Forelimb muscle (tissue), 1 donor: ENCODE data around the gene ATP2C1. TPM values are rescaled to one million over a fixed set of nuclear protein-coding genes. Genes with fewer than 3 reads are reported as not detected.
"Not testable (repeated sequence)": the region's sequence is repeated elsewhere in the genome, so short reads cannot be mapped to it uniquely, and the experiment has no call there.

ENCODE experiments used
- DNase-seq: peaks from one replicate; pipeline ENCODE4 v3.0.0-alpha.2; 2013; ENCODE audit warnings: low read depth
- polyA plus RNA-seq: library from polyadenylated mRNA; unstranded; fragments of 120-200 nt; gene quantifications from one replicate; pipeline ENCODE4 v1.2.1, GENCODE V29; 2013; ENCODE audit not compliant: insufficient read length

The ATP2C1 gene, protein sequence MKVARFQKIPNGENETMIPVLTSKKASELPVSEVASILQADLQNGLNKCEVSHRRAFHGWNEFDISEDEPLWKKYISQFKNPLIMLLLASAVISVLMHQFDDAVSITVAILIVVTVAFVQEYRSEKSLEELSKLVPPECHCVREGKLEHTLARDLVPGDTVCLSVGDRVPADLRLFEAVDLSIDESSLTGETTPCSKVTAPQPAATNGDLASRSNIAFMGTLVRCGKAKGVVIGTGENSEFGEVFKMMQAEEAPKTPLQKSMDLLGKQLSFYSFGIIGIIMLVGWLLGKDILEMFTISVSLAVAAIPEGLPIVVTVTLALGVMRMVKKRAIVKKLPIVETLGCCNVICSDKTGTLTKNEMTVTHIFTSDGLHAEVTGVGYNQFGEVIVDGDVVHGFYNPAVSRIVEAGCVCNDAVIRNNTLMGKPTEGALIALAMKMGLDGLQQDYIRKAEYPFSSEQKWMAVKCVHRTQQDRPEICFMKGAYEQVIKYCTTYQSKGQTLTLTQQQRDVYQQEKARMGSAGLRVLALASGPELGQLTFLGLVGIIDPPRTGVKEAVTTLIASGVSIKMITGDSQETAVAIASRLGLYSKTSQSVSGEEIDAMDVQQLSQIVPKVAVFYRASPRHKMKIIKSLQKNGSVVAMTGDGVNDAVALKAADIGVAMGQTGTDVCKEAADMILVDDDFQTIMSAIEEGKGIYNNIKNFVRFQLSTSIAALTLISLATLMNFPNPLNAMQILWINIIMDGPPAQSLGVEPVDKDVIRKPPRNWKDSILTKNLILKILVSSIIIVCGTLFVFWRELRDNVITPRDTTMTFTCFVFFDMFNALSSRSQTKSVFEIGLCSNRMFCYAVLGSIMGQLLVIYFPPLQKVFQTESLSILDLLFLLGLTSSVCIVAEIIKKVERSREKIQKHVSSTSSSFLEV
- polyA plus RNA-seq: 59.0 TPM

DNA sequence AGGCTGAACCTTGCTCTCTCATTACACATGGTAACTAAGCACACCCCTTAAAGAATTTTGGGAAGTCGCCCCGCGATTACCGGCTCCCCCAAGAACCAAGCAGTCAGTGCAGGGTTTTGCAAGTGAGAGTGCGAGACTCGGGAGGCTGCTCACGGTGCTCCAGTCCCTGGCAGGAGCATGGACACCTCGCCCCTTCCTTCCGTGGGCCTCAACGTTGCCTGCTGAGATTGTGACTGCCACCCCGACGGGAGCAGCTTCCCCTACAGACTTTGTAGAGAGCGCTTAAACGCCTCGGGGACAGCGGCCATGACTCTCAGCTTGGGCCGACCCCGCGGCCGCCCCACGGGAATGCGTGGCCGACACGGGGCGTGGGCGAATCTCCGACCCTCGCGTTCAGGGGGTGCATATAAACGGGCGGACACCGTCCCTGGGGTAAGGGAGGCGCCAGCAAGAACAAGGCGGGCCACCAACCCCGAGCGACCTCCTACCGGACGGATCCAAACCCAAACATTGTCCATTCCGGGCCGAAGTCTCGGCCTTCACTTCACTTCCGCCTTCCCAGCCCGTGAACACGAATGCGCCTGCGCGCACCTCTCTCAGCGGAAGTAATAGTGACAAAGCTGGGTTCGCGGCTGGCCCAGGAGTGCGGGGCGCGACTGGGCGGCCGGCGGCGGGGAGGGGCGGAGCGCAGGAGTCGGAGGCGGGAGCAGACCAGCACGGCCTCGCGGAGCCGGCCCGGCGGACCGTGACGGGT lies at the start of gene ATP2C1:
ATP2C1 (plus strand) TSS at position 709 of the 754 bp plus-strand sequence. CDS start 686 bp downstream, outside the sequence.
- DNase-seq: peak; percentile 93

DNA sequence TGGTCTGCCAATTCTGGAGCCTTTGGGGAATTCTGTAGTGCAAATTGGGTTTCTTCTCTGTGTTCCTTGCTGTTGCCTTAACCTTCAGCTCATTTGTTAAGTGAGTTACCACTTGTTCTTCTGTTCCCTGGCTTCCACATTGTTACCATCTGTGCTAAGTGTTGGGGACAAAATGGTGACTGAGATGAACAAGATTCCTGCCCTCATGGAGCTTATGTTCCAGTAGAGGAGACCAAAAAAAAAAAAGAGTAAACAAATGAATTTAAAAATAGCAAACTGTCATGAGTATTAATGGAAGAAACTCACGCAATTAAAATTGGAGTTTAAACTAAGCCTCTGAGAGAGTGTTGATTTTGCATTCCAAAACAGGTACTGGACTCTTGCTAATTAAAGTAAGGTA lies 49.4 kb upstream of the ATP2C1 start:
- no peak for DNase-seq

DNA sequence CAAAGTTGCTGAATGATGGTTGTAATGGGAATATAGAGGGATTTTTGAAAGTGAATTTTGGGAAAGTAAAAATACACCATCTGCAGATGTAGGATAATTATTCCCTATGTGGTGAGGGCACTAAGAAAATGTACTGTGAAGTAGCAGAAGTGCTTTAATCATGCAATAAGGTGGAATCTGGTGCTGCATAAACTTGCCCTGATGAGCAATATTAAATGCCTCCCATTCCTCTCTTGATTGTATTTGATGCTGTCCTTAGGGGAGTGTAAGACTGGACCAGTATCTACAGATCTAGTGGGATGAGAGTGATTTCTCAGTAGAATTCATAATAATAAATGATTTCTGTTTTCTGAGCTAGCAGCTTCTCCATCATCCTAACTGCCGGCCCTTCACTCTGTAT lies 47.7 kb upstream of the ATP2C1 start:
- DNase-seq: no peak

DNA sequence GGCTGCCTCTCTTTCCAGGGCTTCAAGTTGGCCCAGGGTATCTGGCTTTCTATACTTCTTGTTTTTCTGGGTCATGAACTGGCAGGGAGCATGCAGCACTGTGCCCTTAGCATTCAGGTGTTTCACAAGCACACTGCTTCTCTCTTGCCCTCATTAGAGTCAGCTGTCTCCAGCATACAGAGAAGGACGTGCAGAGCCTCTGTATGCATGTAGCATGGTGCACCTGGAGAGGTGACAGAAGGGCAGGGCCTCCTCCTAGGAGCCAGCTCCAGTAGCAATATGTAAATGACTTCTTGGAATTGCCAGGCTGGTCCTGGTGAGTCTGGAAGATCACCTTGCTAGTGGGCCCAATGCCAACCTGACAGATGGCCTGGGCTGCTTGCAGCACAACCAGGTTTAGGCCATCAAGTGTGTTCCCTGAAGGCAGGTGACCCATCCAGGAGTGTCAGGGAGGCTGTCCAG lies 44.8 kb upstream of the ATP2C1 start:
- DNase-seq: no peak

DNA sequence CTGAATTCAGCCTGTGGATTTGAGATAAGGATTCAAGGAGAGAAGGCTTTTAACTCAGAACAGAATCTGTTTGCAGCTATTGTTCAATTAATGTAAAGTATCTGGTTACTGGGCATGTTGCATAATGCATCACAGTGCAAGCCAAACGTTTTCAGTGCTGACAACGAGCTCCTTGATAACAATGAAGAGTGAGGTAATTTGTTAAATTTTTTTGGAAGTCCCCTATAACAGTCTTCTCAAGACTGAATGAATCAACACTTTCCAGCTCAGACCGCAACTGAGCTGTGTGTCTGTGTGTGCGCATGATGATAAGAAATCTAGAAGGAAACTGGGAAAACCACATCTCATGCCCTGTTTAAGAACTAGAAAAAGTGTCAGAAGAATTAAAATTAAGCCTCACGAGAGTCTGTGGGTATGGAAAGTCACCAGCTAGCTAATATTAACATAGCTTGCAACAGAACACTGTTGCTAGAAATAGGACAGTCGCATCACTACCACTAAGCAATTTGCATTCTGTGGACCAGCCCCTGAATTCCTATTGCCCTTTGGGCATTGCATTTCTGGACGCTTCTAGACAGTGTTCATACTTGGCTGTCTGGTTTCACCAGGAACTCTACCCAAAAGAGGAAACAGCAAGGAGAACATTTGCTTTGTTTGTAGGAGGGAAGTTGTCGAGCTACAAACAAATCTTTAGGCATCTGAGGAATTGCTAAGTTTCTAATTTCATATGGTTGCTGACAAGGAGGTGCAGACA lies 43.7 kb upstream of the ATP2C1 start:
- DNase-seq: no peak

DNA sequence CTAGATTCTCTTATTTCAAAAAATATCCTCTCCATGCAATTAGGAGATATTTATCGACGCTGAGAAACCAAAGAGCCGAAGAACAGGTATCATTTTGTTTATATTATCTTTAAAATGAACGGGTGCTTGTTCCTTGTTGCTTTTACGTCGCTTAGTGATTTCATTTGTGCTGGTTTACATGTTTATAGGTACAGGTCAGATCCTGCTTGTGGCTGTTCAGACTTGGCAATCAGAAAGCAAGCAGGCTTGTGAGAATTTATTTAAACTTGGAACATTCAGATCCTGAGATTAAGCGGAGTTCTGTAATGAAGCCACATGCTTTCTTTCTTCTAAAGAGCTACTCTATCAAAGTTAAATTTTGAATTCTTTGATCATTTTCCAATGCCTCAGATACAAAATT lies 43.0 kb upstream of the ATP2C1 start:
- no peak for DNase-seq

DNA sequence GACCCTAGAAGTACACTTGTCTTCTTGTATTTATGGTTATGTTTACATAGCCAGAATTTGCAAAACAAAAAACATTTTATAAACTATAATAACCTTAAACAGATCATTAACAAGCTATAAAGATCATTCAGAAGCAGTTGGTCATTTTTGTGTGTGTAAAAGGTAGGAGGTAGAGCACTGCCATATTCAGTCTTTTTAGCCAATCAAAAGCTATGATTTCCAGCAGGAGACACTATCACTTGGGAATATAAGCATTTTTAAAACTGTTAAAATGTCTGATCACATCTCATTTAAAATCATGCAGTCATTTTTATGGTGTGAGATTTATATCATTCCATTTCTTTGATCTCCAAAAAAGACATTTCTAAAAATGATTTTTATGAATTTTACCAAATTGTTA lies 42.6 kb upstream of the ATP2C1 start:
- DNase-seq: no peak

DNA sequence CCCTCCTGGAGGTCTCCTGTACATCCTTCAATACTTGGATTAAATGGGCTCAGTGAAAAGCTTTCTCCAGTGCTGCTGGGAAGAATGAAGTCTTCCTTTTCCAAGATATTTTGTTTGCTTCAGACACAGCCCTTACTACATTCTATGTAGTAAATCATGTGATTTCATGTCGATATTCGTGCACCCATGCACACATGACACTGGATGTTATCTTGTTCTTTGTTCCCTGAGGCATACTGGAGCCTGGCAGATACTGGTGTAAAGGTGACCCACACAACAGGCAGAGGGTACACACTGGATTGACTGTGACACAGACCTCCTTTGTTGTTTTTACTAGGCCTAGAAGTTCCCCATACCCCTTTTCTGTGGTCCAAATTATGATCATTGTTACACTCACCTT lies 40.3 kb upstream of the ATP2C1 start:
- DNase-seq: no peak

DNA sequence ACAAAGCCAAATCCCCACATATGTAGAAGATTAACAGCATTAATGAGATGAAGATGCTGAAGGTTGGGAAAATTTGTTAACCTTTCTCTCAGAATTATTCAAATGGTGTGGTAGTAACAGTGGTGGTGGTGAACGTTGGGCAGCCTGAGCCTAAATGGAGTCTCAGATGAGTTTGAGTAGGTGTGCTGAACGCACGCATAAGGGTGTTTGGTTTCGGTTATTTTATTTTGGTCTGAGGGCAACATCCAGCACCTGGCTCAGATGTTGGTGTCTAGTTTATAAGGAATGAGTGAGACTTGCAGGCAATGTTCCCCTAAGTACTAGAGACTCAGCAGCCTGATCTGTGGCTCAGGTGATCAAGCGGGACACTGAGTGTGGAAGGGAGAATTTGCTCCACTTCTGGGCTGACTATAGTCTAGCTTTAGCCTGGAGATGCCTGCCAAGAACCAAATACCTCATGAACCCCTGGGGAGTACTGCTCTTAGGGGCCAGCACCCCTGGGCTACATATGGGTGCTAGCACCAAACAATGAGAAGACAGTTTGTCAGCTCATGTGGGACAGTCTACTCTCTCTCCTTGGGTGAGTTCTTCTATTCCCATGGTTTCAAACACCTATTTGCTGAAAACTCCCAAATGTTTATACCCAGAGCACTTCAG lies 39.5 kb upstream of the ATP2C1 start:
- DNase-seq: no peak

DNA sequence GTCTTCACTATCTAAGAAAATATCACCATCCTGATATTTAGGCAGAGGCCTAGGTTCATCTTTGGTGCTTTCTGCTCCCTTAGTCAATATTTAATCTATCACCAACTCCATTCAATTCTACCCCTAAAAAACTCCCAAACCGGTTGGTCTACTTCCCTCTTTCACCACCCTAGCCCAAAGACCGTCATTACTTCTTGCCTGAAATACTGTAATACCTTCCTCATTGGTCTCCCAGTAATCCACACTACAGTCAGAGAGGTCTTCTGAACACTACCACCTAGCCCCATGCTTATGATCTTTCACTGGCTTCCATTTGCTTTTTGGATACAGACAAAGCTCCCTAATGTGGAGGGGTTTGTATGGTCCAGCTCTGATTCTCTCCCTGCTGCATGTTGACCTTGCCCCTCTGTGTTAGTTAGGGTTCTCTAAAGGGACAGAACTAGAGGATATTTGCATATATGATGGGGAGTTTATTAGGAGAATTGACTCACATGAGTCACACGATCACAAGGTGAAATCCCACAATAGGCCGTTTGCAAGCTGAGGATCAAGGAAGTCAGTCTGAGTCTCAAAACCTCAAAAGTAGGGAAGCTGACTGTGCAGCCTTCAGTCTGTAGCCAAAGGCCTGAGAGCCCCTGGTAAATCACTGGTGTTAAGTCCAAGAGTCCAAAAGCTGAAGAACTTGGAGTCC lies 36.4 kb upstream of the ATP2C1 start:
- DNase-seq: no peak

DNA sequence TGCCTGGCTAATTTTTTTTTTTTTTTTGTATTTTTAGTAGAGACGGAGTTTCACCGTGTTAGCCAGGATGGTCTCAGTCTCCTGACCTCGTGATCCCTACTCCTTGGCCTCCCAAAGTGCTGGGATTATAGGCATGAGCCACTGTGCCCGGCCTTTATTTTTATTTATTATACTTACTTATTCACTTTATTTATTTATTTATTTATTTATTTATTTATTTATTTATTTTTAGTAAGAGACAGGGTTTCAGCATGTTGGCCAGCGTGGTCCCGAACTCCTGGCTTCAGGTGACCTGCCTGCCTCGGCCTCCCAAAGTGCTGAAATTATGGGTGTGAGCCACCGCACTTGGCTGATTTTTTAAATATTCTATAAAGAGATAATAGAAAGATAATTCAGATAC lies 31.8 kb upstream of the ATP2C1 start:
- DNase-seq: not testable (repeated sequence)

DNA sequence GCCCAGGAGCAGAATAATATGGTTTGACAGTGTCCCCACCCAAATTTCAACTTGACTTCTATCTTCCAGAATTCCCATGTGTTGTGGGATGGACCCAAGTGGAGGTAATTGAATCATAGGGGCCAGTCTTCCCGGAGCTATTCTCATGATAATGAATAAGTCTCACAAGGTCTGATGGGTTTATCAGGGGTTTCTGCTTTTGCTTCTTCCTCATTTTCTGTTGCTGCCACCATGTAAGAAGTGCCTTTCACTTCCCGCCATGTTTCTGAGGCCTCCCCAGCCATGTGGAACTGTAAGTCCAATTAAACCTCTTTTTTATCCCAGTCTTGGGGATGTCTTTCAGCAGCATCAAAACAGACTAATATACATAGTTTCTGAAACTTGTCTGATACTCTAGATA lies 28.4 kb upstream of the ATP2C1 start:
- DNase-seq: no peak

DNA sequence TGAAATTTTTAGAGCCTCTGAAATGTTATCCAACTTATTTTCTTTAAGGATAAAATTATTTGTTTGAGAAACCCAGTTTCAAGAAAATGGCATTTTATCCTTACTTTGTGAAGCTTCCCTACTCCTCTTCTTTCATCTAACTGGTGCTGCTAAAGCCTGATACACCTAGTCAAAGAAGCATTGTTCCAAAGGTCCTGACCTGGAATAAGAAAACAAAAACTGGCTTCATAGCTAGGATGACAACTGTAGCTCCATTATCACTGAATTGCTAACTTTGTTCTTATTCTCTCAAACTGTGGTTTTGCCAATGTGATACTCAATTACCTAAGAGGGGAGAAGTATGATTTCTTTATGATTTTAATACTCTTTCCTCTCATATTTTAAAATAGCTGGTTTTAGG lies 27.6 kb upstream of the ATP2C1 start:
- no peak for DNase-seq

DNA sequence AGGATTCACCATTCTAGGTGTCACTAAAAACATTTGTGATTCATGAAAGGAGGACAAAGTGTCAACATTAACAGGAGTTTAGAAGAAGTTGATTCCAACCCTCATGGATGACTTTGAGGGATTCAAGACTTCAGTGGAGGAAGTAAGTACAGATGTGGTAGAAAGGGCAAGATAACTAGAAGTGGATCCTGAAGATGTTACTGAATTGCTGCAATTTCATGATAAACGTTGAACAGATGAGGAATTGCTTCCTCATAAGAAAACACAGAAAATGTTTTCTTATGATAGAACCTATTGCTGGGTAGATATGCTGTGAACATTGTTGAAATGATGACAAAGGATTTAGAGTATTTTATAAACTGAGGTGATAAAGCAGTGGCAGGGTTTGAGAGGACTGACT lies 23.5 kb upstream of the ATP2C1 start:
- no peak for DNase-seq

DNA sequence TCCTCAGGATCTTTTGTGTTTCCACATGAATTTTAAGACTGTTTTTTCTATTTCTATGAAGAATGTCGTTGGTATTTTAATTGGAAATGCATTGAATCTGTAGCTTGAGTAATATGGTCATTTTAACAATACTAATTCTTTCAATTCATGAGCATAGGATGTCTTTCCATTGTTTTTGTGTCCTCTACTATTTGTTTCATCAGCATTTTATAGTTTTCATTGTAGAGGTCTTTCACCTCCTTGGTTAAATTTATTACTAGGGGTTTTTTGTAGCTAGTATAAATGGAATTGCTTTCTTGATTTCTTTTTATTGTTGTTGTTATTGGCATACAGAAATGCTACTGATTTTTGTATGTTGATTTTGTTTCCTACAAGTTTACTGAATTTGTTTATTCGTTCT lies 17.3 kb upstream of the ATP2C1 start:
- DNase-seq: no peak

DNA sequence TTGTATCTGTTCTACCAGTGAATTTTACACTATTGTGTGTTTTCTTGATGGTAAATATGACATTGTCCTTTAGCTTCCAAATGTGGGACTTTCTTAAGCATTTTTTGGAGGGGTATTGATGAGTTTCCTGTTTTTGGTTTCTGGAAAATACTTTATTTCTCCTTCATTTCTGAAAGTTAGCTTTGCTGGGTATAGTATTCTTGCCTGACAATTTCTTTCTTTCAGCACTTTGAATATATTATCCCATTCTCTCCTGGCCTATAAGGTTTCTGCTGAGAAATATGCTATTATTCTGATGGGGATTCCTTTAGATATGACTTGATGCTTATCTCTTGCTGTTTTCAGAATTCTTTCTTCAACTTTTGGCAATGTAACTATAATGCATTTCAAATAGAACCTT lies 15.4 kb upstream of the ATP2C1 start:
- DNase-seq: no peak

DNA sequence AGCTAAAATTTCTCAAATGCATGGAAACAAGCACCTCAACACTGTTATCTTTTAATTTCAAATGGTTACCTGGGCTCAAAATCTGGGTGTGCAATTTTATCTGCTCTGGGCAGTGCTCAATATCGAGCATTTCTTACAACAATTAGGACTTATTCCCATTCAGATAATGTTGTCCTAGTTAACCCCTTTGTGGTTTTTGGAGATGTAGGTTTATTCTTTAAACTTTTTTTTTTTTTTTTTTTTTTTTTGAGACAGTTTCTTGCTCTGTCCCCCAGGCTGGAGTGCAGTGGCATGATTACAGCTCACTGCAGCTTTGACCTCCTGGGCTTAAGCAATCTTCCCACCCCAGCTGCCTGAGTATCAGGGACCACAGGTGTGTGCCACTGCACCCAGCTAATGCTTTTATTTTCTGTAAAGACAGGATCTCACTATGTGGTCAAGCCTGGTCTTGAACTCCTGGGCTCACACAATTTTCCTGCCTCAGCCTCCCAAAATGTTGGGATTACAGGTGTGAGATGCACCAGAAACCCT lies 4.4 kb upstream of the ATP2C1 start:
- no peak for DNase-seq

DNA sequence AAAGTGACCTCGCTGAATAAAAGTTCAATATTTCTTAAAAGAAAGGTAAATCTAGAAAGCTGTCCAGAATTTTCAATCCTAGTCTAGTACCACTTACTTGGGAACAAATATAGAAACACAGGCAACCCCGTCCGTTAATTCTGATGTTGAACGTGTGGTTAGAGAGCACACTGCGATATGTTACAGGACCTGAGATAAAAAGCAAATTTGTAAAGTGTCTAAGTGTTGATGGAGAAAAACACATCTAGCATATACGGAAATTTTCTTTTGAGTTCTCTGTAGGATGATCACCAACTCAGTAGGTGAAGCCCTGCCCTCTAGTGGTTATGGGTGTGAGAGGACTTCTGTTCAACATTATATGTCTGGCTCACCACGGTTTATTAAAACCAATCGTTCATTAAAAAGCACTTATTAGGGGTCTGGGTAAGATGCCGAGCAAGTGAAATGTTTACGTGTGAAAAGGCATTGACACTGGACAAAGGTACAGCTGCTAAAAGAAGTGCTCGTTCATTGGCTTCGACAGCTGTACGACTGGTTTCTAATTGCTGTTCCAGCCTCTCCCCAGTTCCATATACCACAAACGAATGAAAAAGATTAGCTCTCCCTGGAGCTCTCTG lies 1.0 kb upstream of the ATP2C1 start:
- DNase-seq: peak; percentile 84
